ENCODE data around the gene FBXW9. TPM values are rescaled to one million over a fixed set of nuclear protein-coding genes. Genes with fewer than 3 reads are reported as not detected.
"Not testable (repeated sequence)": the region's sequence is repeated elsewhere in the genome, so short reads cannot be mapped to it uniquely, and the experiment has no call there.

The FBXW9 gene
- total RNA-seq, 1 experiment from 2014 or later: 46.1 TPM

DNA sequence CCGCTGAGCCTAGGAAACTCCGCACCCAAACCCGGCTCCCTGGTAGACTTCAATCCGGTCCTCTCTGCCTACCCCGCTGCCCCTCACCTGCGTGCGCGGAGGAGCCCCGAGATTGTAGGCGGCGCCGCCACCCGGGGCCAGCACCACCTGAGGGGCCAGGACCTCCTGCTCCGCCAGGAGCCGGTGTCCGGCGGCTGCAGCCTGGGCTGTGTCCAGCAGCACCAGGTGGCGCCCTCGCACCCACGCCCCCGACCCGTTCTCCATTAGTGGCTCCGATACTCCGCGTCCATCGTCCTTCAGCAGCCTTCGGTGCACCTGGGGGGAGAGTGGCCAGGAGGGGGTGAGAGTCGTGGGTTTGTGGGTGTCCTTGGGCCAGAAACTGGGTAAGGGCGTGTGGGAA is 48.3 kb downstream of the FBXW9 start:
- Histone ChIP-seq H3K36me3 (peaks cover 3% of the 10 kb centered on the region), H3K27me3 (no peaks in the 10 kb centered on the region), H3K4me3 (no peak overlapping the region), H3K9me3 (no peaks in the 10 kb centered on the region)
- no peak for DNase-seq

DNA sequence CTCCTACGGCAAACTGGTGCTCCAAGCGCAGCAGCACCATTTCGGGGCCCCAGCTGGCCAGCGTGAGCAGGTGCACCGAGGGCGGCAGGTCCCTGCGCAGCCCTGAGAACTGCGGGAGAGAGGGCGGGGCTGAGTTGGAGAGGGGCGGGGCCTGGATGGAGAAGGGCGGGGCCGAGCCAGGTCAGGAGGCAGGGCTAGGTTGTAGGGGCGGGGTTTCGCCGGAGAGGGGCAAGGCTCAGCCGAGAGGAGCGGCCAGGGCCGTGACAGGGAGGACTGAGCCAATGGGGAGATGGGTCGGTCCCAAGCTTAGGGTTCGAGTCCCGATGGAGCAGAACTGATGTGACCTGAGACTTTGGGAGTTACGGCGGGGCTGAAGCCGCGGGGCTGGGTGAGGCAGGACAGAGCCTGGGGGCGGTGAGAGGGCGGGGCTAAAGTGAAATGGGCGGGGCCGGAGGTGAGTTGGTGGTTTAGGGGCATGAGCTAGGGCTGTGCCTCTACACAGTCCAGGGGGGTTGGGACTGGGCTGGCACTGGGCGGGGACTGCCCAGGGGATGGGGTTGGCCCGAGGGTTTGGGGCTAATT is 48.9 kb downstream of the FBXW9 start:
- Histone ChIP-seq H3K9me3 (no peaks in the 10 kb centered on the region), H3K4me3 (no peak overlapping the region), H3K27me3 (no peaks in the 10 kb centered on the region), H3K36me3 (peaks cover 3% of the 10 kb centered on the region)
- DNase-seq: no peak

DNA sequence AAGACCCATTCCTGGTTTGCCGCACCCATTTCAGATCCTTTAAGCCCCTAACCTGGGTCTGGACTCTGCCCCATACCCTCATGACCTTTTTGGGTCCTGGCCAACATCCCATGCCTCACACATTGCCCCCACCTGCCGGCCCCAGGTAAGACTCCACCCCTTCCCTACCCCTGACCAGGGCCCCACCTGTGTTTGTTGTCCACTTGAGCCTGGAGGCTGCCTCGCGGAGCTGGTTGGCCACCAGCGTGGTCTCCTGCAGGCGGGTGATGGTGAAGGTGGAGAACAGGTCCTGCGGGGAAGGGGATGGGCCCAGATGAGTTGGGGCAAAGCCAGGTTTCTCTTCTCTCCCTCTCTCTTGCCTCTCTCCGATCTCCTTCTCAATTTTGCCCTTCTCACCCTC is 49.4 kb downstream of the FBXW9 start:
- Histone ChIP-seq H3K36me3 (peaks cover 3% of the 10 kb centered on the region), H3K4me3 (no peak overlapping the region), H3K27me3 (no peaks in the 10 kb centered on the region), H3K9me3 (no peaks in the 10 kb centered on the region)
- no peak for DNase-seq

DNA sequence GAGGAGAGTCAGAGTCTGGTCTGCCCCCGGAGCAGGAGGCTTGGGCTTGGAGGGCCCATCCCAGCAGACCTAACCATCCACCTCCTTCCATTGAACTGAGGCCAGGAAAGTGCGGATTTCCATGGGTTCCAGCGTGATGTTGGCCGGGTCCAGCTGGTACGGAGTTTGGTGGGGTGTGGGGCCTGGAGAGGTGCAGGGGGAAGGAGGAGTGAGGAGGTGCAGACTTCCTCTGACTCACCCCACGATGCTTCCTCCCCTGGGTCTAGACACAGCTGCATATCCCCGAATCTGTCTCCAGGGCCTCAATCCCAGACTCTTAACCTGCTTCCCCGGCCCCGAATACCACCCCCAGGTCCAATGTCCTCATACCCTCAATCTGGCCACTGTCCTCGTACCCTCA is 49.9 kb downstream of the FBXW9 start:
- H3K27me3 ChIP-seq: no peaks in the 10 kb centered on the region
- H3K4me3 ChIP-seq: no peak overlapping the region
- peaks cover 3% of the 10 kb centered on the region for H3K36me3 ChIP-seq
- H3K9me3 ChIP-seq: no peaks in the 10 kb centered on the region
- no peak for DNase-seq

DNA sequence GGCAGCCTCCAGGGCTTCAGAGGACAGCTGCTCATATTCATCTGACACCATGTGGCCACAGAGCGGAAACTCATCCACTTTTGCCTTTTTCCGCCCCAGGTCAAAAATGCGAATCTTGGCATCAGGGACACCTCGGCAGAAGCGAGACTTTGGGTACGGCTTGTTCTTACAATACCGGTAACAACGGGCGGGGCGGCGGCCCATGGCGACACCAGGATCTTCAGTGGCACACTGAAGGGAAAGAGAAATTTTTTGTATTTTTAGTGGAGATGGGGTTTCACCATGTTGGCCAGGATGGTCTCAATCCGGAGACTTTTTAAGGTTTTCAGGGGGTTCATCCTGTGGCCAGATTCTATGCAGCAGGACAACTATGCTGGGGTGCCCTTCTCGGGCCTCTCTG is 52.7 kb downstream of the FBXW9 start:
- H3K9me3 ChIP-seq, H3K36me3 ChIP-seq, DNase-seq, H3K27me3 ChIP-seq, H3K4me3 ChIP-seq: not testable (repeated sequence)

DNA sequence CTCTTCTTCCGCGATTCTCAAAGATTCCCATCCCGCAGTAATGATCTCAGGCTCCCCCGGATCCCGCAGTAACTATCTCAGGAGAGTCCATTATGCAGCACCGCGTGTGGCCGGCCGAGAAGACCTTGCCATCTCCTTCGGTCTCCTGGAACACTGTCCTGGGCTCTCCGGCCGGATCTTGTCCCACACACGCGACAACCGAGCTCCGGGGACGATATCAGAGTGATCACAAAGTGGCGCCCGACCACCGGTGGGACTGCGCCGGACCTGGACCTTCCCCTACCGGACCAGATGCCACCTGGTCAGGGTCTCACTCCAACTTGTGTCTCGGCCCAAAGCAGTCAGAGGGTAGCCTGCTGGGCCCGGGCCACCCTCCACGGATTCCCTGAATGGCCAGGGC is 53.9 kb downstream of the FBXW9 start:
- Histone ChIP-seq H3K27me3 (no peaks in the 10 kb centered on the region), H3K4me3 (no peak overlapping the region), H3K9me3 (peaks cover 4% of the 10 kb centered on the region), H3K36me3 (no peaks in the 10 kb centered on the region)
- no peak for DNase-seq

DNA sequence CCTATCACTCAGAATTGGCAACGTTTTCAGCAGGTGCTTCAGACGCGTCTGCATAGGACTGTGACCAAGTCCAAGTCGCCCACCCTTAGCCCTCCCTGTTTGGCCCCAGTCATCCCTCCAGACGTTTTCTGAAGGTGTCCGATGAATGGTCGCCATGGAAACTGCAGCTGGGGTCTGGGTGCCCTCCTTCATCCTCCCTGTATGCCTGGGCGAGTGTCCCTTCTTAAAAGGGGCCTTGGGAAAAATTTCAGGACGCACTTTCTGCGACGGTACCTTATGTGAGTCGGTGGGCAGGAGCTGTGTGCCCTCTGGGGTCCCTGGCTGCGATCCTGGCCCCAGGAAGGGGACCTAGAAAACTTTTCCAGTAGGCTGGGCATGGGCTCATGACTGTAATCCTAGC is 55.0 kb downstream of the FBXW9 start:
- DNase-seq: no peak
- H3K9me3 ChIP-seq: peaks cover 4% of the 10 kb centered on the region
- no peak overlapping the region for H3K4me3 ChIP-seq
- H3K27me3 ChIP-seq: no peaks in the 10 kb centered on the region
- no peaks in the 10 kb centered on the region for H3K36me3 ChIP-seq

DNA sequence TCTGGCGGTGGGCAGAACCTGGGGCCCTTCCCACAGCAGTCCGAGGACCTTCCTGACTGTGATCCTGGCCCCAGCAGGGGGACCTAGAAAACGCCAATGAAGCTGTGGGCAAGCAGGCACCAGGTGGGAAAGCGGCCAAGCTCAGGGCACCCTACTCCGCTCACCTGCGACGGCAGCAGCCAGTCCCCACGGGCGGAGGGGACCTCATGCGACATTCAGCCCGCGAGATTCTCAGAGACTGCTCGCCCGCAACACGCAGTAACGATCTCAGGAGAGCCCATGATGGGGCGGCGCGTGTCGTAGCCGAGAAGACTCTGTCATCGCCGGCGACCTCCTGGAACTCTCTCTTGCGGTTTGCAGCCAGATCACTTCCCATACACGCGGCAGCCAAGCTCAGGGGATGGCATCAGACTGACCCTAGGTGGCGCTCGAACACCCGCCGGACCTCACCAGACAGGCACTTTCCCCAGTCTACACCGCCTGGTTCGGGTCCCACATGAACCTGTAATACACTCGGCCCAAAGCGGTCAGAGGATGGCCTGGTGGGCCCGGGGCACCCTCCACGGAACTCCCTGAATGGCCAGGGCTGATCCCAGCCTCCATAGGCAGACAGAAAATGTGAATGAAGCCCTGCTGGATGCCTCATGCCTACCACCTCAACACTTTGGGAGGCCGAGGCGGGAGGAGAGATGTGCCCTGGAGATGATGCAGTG is 56.4 kb downstream of the FBXW9 start:
- no peaks in the 10 kb centered on the region for H3K36me3 ChIP-seq
- peak; percentile 70 for DNase-seq
- H3K4me3 ChIP-seq: no peak overlapping the region
- H3K9me3 ChIP-seq: peaks cover 4% of the 10 kb centered on the region
- no peaks in the 10 kb centered on the region for H3K27me3 ChIP-seq

Other genes with a start within 250 kb of the FBXW9 start
- 1.9 and 3.6 TPM in 2 replicates for gene ZNF709, start 211.8 kb downstream of the FBXW9 start, total RNA-seq (2014; rRNA removed; shearing (Covaris generic); ENCODE audit: low replicate concordance)
- 2.0 and 6.4 TPM in 2 replicates for gene ZNF564, start 145.1 kb downstream of the FBXW9 start, total RNA-seq (2014; rRNA removed; shearing (Covaris generic); ENCODE audit: low replicate concordance)
- 4.3 and 5.4 TPM in 2 replicates for gene ZNF490, start 85.8 kb downstream of the FBXW9 start, total RNA-seq (2014; rRNA removed; shearing (Covaris generic); ENCODE audit: low replicate concordance)
- gene ZNF791, start 85.7 kb downstream of the FBXW9 start, total RNA-seq (2014; rRNA removed; shearing (Covaris generic); ENCODE audit: low replicate concordance): 11.7 and 13.6 TPM in 2 replicates
- gene MAN2B1, start 29.9 kb downstream of the FBXW9 start, total RNA-seq (2014; rRNA removed; shearing (Covaris generic); ENCODE audit: low replicate concordance): 37.5 and 91.0 TPM in 2 replicates
- gene WDR83, start 29.8 kb downstream of the FBXW9 start, total RNA-seq (2014; rRNA removed; shearing (Covaris generic); ENCODE audit: low replicate concordance): 9.9 and 18.8 TPM in 2 replicates
- gene DHPS, start 14.8 kb downstream of the FBXW9 start, total RNA-seq (2014; rRNA removed; shearing (Covaris generic); ENCODE audit: low replicate concordance): 127 and 140 TPM in 2 replicates
- not detected in 2 replicates for gene GNG14, start 8.6 kb downstream of the FBXW9 start, total RNA-seq (2014; rRNA removed; shearing (Covaris generic); ENCODE audit: low replicate concordance)
- 83.5 and 84.5 TPM in 2 replicates for gene TNPO2, start 27.3 kb upstream of the FBXW9 start, total RNA-seq (2014; rRNA removed; shearing (Covaris generic); ENCODE audit: low replicate concordance)
- 816 and 999 TPM in 2 replicates for gene TRIR, start 38.1 kb upstream of the FBXW9 start, total RNA-seq (2014; rRNA removed; shearing (Covaris generic); ENCODE audit: low replicate concordance)
- 273 and 316 TPM in 2 replicates for gene GET3, start 40.9 kb upstream of the FBXW9 start, total RNA-seq (2014; rRNA removed; shearing (Covaris generic); ENCODE audit: low replicate concordance)
- gene BEST2, start 55.2 kb upstream of the FBXW9 start, total RNA-seq (2014; rRNA removed; shearing (Covaris generic); ENCODE audit: low replicate concordance): 0.30 TPM in 1 of 2 replicates, not detected in the other
- gene HOOK2, start 78.9 kb upstream of the FBXW9 start, total RNA-seq (2014; rRNA removed; shearing (Covaris generic); ENCODE audit: low replicate concordance): 23.1 and 48.2 TPM in 2 replicates
- 82.5 and 125 TPM in 2 replicates for gene JUNB, start 94.9 kb upstream of the FBXW9 start, total RNA-seq (2014; rRNA removed; shearing (Covaris generic); ENCODE audit: low replicate concordance)
- 279 and 325 TPM in 2 replicates for gene PRDX2, start 105.2 kb upstream of the FBXW9 start, total RNA-seq (2014; rRNA removed; shearing (Covaris generic); ENCODE audit: low replicate concordance)
- 0.99 TPM in 1 of 2 replicates, not detected in the other for gene THSD8, start 105.4 kb upstream of the FBXW9 start, total RNA-seq (2014; rRNA removed; shearing (Covaris generic); ENCODE audit: low replicate concordance)
- gene RNASEH2A, start 110.0 kb upstream of the FBXW9 start, total RNA-seq (2014; rRNA removed; shearing (Covaris generic); ENCODE audit: low replicate concordance): 153 and 219 TPM in 2 replicates
- 0.95 TPM in 1 of 2 replicates, not detected in the other for gene RTBDN, start 137.9 kb upstream of the FBXW9 start, total RNA-seq (2014; rRNA removed; shearing (Covaris generic); ENCODE audit: low replicate concordance)
- 3.4 and 9.8 TPM in 2 replicates for gene MAST1, start 141.9 kb upstream of the FBXW9 start, total RNA-seq (2014; rRNA removed; shearing (Covaris generic); ENCODE audit: low replicate concordance)
- 23.1 and 38.1 TPM in 2 replicates for gene DNASE2, start 184.8 kb upstream of the FBXW9 start, total RNA-seq (2014; rRNA removed; shearing (Covaris generic); ENCODE audit: low replicate concordance)
- not detected in 2 replicates for gene KLF1, start 190.6 kb upstream of the FBXW9 start, total RNA-seq (2014; rRNA removed; shearing (Covaris generic); ENCODE audit: low replicate concordance)
- gene GCDH, start 194.5 kb upstream of the FBXW9 start, total RNA-seq (2014; rRNA removed; shearing (Covaris generic); ENCODE audit: low replicate concordance): 44.1 and 86.8 TPM in 2 replicates
- gene SYCE2, start 222.7 kb upstream of the FBXW9 start, total RNA-seq (2014; rRNA removed; shearing (Covaris generic); ENCODE audit: low replicate concordance): 1.7 and 2.4 TPM in 2 replicates
- gene FARSA, start 237.1 kb upstream of the FBXW9 start, total RNA-seq (2014; rRNA removed; shearing (Covaris generic); ENCODE audit: low replicate concordance): 184 and 410 TPM in 2 replicates
- 1,902 and 1,921 TPM in 2 replicates for gene CALR, start 242.0 kb upstream of the FBXW9 start, total RNA-seq (2014; rRNA removed; shearing (Covaris generic); ENCODE audit: low replicate concordance)
- 211 and 354 TPM in 2 replicates for gene RAD23A, start 249.2 kb upstream of the FBXW9 start, total RNA-seq (2014; rRNA removed; shearing (Covaris generic); ENCODE audit: low replicate concordance)